H1 (cell line): Measurements from ENCODE around the gene SLC9A2. TPM values are rescaled to one million over a fixed set of nuclear protein-coding genes. Genes with fewer than 3 reads are reported as not detected.

ENCODE experiments used
- CTCF ChIA-PET: fragments of 300-600 bp; sonication (Branson Sonifier 250); formaldehyde crosslinking; loops from one replicate; lab custom pipeline; 2021; ENCODE audit not compliant: partially characterized antibody; lab: Charles Lee
- POLR2A ChIA-PET: fragments of 300-600 bp; sonication (Branson Sonifier 250); formaldehyde crosslinking; loops from one replicate; lab custom pipeline; 2021; ENCODE audit warnings: inconsistent platforms; ENCODE audit not compliant: partially characterized antibody; lab: Charles Lee
- DNase-seq, 2 experiments: peaks; one replicate each; pipeline versions ENCODE4 v3.0.0 to v3.0.0-alpha.2; 2010 to 2022; ENCODE audit warnings: low spot score in 2 of 2, low read depth in 1 of 2, mixed read lengths in 1 of 2
- FAIRE-seq: peaks from 2 replicates; lab custom pipeline; 2011; peaks lifted over from hg19 to GRCh38; lab: Jason Lieb, UNC
- H2AFZ ChIP-seq: 2 replicates; pipeline ENCODE4 v1.8.1; 2012; ENCODE audit warnings: low read length, inconsistent platforms
- H2AK5ac ChIP-seq: 2 replicates; pipeline ENCODE4 v1.6.1; 2013; ENCODE audit warnings: low read depth, low read length
- H2BK120ac ChIP-seq: replicated peaks from 2 replicates; pipeline ENCODE3; 2013; ENCODE audit warnings: low read depth, low read length, inconsistent platforms
- H2BK12ac ChIP-seq: 2 replicates; pipeline ENCODE4 v1.6.1; 2013; ENCODE audit warnings: low read depth, low read length
- H2BK15ac ChIP-seq: 2 replicates; pipeline ENCODE4 v1.6.1; 2013; ENCODE audit warnings: low read length
- H2BK20ac ChIP-seq: 2 replicates; pipeline ENCODE4 v1.6.1; 2013; ENCODE audit warnings: low read length
- H2BK5ac ChIP-seq: 2 replicates; pipeline ENCODE4 v1.6.1; 2013; ENCODE audit warnings: low read depth, low read length
- H3K14ac ChIP-seq: 2 replicates; pipeline ENCODE4 v1.6.1; 2013; ENCODE audit warnings: inconsistent platforms; ENCODE audit not compliant: insufficient read length
- H3K18ac ChIP-seq: 2 replicates; pipeline ENCODE4 v1.6.1; 2013; ENCODE audit warnings: low read length; ENCODE audit errors: extremely low read depth
- H3K23ac ChIP-seq: 2 replicates; pipeline ENCODE4 v1.6.1; 2013; ENCODE audit warnings: inconsistent platforms; ENCODE audit not compliant: insufficient read length
- H3K23me2 ChIP-seq: 2 replicates; pipeline ENCODE4 v1.6.1; 2013; ENCODE audit warnings: low read depth, low read length
- H3K27ac ChIP-seq: 2 replicates; pipeline ENCODE4 v1.6.1; 2011; ENCODE audit warnings: low read depth, low read length, inconsistent platforms
- H3K27me3 ChIP-seq, 4 experiments: replicated peaks in 1 of 4; 1 replicate in 1 of 4; 2 replicates in 3 of 4; pipeline versions ENCODE4 v1.6.1 to v1.8.1; 2011 to 2013; ENCODE audit warnings: low read length in 3 of 4, mild to moderate bottlenecking in 3 of 4, inconsistent platforms in 2 of 4, mixed read lengths in 2 of 4, moderate library complexity in 1 of 4; ENCODE audit not compliant: control insufficient read depth in 3 of 4, insufficient read depth in 3 of 4; ENCODE audit errors: extremely low read depth in 1 of 4
- H3K36me3 ChIP-seq, 4 experiments: 2 replicates each; pipeline versions ENCODE4 v1.6.1 to v1.8.1; 2011 to 2013; ENCODE audit warnings: mild to moderate bottlenecking in 4 of 4, low read length in 3 of 4, moderate library complexity in 2 of 4, control low read depth in 1 of 4, inconsistent platforms in 1 of 4; ENCODE audit not compliant: insufficient read depth in 4 of 4, control insufficient read depth in 2 of 4
- H3K4ac ChIP-seq: replicated peaks from 2 replicates; pipeline ENCODE3; 2013; ENCODE audit warnings: low read length, low read depth, mixed read lengths, inconsistent platforms; ENCODE audit not compliant: insufficient read length
- H3K4me1 ChIP-seq, 4 experiments: replicated peaks in 1 of 4; 1 replicate in 1 of 4; 2 replicates in 3 of 4; pipeline versions ENCODE4 v1.6.1 to v1.8.1; 2011 to 2013; ENCODE audit warnings: low read length in 3 of 4, inconsistent platforms in 2 of 4, mixed read lengths in 1 of 4; ENCODE audit not compliant: insufficient read depth in 4 of 4, control insufficient read depth in 3 of 4
- H3K4me2 ChIP-seq, 2 experiments: 2 replicates each; pipeline versions ENCODE4 v1.6.1 to v1.8.1; 2011 to 2013; ENCODE audit warnings: low read depth in 2 of 2, low read length in 2 of 2, control low read depth in 1 of 2, inconsistent platforms in 1 of 2, mild to moderate bottlenecking in 1 of 2; ENCODE audit not compliant: insufficient read depth in 1 of 2
- H3K4me3 ChIP-seq, 4 experiments: fragments of 200-600, 300-600 bp in 1 of 4; sonication (generic), shearing (Covaris generic), sonication (Bioruptor Twin) in 1 of 4; 2 replicates each; pipeline versions ENCODE4 v1.5.1 to v1.8.1; 2011 to 2016; ENCODE audit warnings: low read length in 4 of 4, low read depth in 3 of 4, control low read depth in 2 of 4, inconsistent platforms in 2 of 4, mild to moderate bottlenecking in 2 of 4, mixed read lengths in 1 of 4, moderate library complexity in 1 of 4; ENCODE audit not compliant: insufficient read depth in 2 of 4; ENCODE audit errors: extremely low read depth in 1 of 4
- H3K56ac ChIP-seq: replicated peaks from 2 replicates; pipeline ENCODE3; 2013; ENCODE audit warnings: low read depth, mild to moderate bottlenecking, mixed read lengths, low read length, inconsistent platforms; ENCODE audit not compliant: insufficient read length
- H3K79me1 ChIP-seq: 2 replicates; pipeline ENCODE4 v1.6.1; 2013; ENCODE audit warnings: low read depth, low read length, control low read depth
- H3K79me2 ChIP-seq, 2 experiments: 2 replicates each; pipeline versions ENCODE4 v1.6.1 to v1.8.1; 2012 to 2013; ENCODE audit warnings: low read length in 2 of 2, mild to moderate bottlenecking in 2 of 2, inconsistent platforms in 1 of 2; ENCODE audit not compliant: insufficient read depth in 2 of 2, control insufficient read depth in 1 of 2
- H3K9ac ChIP-seq, 4 experiments: replicated peaks in 1 of 4; 1 replicate in 1 of 4; 2 replicates in 3 of 4; pipeline versions ENCODE4 v1.6.1 to v1.8.1; 2011 to 2013; ENCODE audit warnings: low read depth in 3 of 4, low read length in 3 of 4, control low read depth in 2 of 4, mild to moderate bottlenecking in 2 of 4, moderate library complexity in 2 of 4, inconsistent platforms in 1 of 4; ENCODE audit errors: extremely low read depth in 1 of 4
- H3K9me3 ChIP-seq, 2 experiments: 2 replicates each; pipeline versions ENCODE4 v1.6.1 to v1.8.1; 2012 to 2013; ENCODE audit warnings: mild to moderate bottlenecking in 2 of 2, moderate library complexity in 2 of 2, control low read depth in 1 of 2, inconsistent platforms in 1 of 2, low read depth in 1 of 2, low read length in 1 of 2, mixed read lengths in 1 of 2; ENCODE audit not compliant: insufficient read depth in 2 of 2
- H4K20me1 ChIP-seq, 2 experiments: replicated peaks in 1 of 2; 2 replicates each; pipeline versions ENCODE3 to v1.8.1; 2011 to 2013; ENCODE audit warnings: inconsistent platforms in 2 of 2, low read length in 2 of 2, mild to moderate bottlenecking in 1 of 2; ENCODE audit not compliant: insufficient read depth in 2 of 2, control insufficient read depth in 1 of 2
- H4K5ac ChIP-seq: 2 replicates; pipeline ENCODE4 v1.6.1; 2013; ENCODE audit warnings: low read length, low read depth, mixed read lengths, inconsistent platforms; ENCODE audit not compliant: insufficient read length
- H4K8ac ChIP-seq: 2 replicates; pipeline ENCODE4 v1.8.0; 2013; ENCODE audit warnings: mild to moderate bottlenecking, moderate library complexity, low read length, inconsistent platforms; ENCODE audit not compliant: insufficient read depth; ENCODE audit errors: extremely low read depth
- H4K91ac ChIP-seq: replicated peaks from 2 replicates; pipeline ENCODE3; 2013; ENCODE audit warnings: low read length, mixed read lengths, inconsistent platforms; ENCODE audit not compliant: insufficient read length
- ATF3 ChIP-seq: IDR thresholded peaks from 2 replicates; pipeline ENCODE4 v1.6.1; 2011; ENCODE audit warnings: low read depth, mild to moderate bottlenecking, low read length; ENCODE audit not compliant: insufficient read depth
- CBX8 ChIP-seq: fragments of 300-800, 300-1000 bp; sonication (generic); IDR thresholded peaks from 2 replicates; pipeline ENCODE4 v1.7.1; 2016; ENCODE audit warnings: low read depth, low read length, borderline replicate concordance
- EP300 ChIP-seq, 2 experiments: IDR thresholded peaks; 1 replicate in 1 of 2; 2 replicates in 1 of 2; pipeline ENCODE4 v1.6.1; 2011 to 2012; ENCODE audit warnings: low read depth in 2 of 2, low read length in 2 of 2, mild to moderate bottlenecking in 2 of 2, borderline replicate concordance in 1 of 2, inconsistent platforms in 1 of 2, moderate library complexity in 1 of 2
- GTF2F1 ChIP-seq: IDR thresholded peaks from 2 replicates; pipeline ENCODE4 v1.6.1; 2012; ENCODE audit warnings: low read depth, low read length, improper control_type of control experiment, borderline replicate concordance
- JUN ChIP-seq: IDR thresholded peaks from 2 replicates; pipeline ENCODE4 v1.6.1; 2011; ENCODE audit warnings: low read depth, mild to moderate bottlenecking, improper control_type of control experiment, low read length
- KDM5A ChIP-seq: fragments of 200-600 bp; IDR thresholded peaks from 2 replicates; pipeline ENCODE4 v1.7.1; 2012; ENCODE audit warnings: mild to moderate bottlenecking, low read length, inconsistent platforms, mixed read lengths
- MAX ChIP-seq: IDR thresholded peaks from 2 replicates; pipeline ENCODE4 v1.6.1; 2012; ENCODE audit warnings: inconsistent platforms
- SIRT6 ChIP-seq: IDR thresholded peaks from one replicate; pipeline ENCODE4 v1.7.1; 2012; ENCODE audit warnings: low read length, inconsistent platforms
- SP1 ChIP-seq: IDR thresholded peaks from 2 replicates; pipeline ENCODE4 v1.6.1; 2011; ENCODE audit warnings: low read depth, low read length
- TAF1 ChIP-seq: IDR thresholded peaks from 2 replicates; pipeline ENCODE4 v1.6.1; 2011; ENCODE audit warnings: mild to moderate bottlenecking, low read depth, low read length
- TBP ChIP-seq: IDR thresholded peaks from 2 replicates; pipeline ENCODE4 v1.6.1; 2011; ENCODE audit warnings: low read depth, low read length, improper control_type of control experiment
- TEAD4 ChIP-seq: IDR thresholded peaks from 2 replicates; pipeline ENCODE4 v1.6.1; 2012; ENCODE audit warnings: low read depth, low read length, inconsistent platforms, mixed read lengths
- WGBS, 2 experiments: shearing (Covaris generic) in 1 of 2; methylation state at CpG; one replicate each; pipeline versions ENCODE4 v1.1.6 to v1.1.7; 2013 to 2015; ENCODE audit warnings: low lambda C conversion rate in 2 of 2, mixed read lengths in 2 of 2, inconsistent platforms in 1 of 2, low coverage in 1 of 2, missing lambda C conversion rate in 1 of 2; ENCODE audit not compliant: insufficient replicate concordance in 2 of 2, insufficient coverage in 1 of 2, insufficient read length in 1 of 2; ENCODE audit errors: extremely low coverage in 1 of 2, missing lambda C conversion rate in 1 of 2; 5-methylcytosine and 5-hydroxymethylcytosine counted together
- polyA plus RNA-seq, 7 experiments: library from polyadenylated mRNA; depleted of rRNA in 3 of 7; stranded (reverse) in 5 of 7; unstranded in 2 of 7; fragments of >200 nt in 5 of 7; fragments of 200-250 nt in 2 of 7; gene quantifications; 1 replicate in 5 of 7; 2 replicates in 1 of 7; 4 replicates in 1 of 7; pipeline versions ENCODE4 v1.2.1 to v1.2.3, GENCODE V29; 2011 to 2013; ENCODE audit warnings: missing spikeins in 2 of 7, mixed read lengths in 2 of 7
- total RNA-seq: library from RNA; stranded (reverse); fragmentation: NEBNext Ultra II Directional; extraction: Animal tissue kit (Norgen Biotek cat#: 25700); gene quantifications from 2 replicates; pipeline ENCODE4 v1.2.1, GENCODE V29; 2021

SLC9A2 gene
- total and polyA plus RNA-seq, 2 of the 8 experiments (the other 6 are each of a cell fraction or from before 2014, with no cell fraction given): 0.06 to 0.13 TPM

DNA sequence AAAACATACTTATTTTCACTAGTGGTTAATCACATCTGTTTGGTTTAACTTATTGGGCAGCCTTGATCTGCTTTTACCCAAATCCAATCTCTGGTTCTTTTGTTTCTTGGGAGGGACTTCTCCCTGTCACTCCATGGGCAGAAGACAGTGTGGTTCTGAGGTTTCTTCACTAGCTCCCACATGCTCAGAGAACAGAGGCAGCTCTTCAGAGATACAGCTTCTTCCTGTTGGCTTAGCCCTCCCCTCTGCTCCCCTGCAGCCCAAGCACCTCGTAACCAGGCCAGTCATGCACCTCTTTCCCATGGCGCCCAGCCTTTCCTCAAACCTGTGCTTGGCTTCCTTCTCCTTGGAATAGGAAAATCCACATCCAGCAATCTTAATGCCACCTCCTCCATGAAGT, 32.8 kb downstream of the SLC9A2 start:
- H3K27me3 ChIP-seq: peaks cover 0 to 2% (median 0%) of the 10 kb centered on the region in 4 experiments; a peak in 1 of 7 replicates
- H2BK5ac ChIP-seq: no peak overlapping the region
- FAIRE-seq (no peak), DNase-seq (no peak)
- no peak overlapping the region for H2BK15ac ChIP-seq
- no peak overlapping the region for H3K4me2 ChIP-seq
- H3K27ac ChIP-seq: no peak overlapping the region
- H3K4me1 ChIP-seq: no peaks in the 10 kb centered on the region
- no peak overlapping the region for H3K9ac ChIP-seq
- H3K4me3 ChIP-seq: no peak overlapping the region
- no peaks in the 10 kb centered on the region for H3K36me3 ChIP-seq
- H3K4ac ChIP-seq: no peak overlapping the region
- H3K14ac ChIP-seq: no peak overlapping the region
- H3K23me2 ChIP-seq: no peaks in the 10 kb centered on the region
- no peak overlapping the region for H2BK20ac ChIP-seq
- H2AFZ ChIP-seq: no peak overlapping the region
- H4K20me1 ChIP-seq: no peaks in the 10 kb centered on the region
- no peak overlapping the region for H2AK5ac ChIP-seq
- CTCF ChIA-PET: interaction anchor here (0.6 to 1.3 kb wide), 3 partner anchors 16 to 101 kb away, joined by 3 read pairs; no protein-coding TSS in a partner anchor
- WGBS, 2 experiments: 81% methylated on average over 2 of the region's 2 CpGs; no CpG with 5 or more reads in 1 of the 2 experiments
- H3K56ac ChIP-seq: no peak overlapping the region
- POLR2A ChIA-PET: no interaction called here
- no peak overlapping the region for H2BK120ac ChIP-seq
- no peaks in the 10 kb centered on the region for H3K79me1 ChIP-seq
- no peak overlapping the region for H4K91ac ChIP-seq
- no peak overlapping the region for H4K8ac ChIP-seq
- H4K5ac ChIP-seq: no peak overlapping the region
- no peak overlapping the region for H2BK12ac ChIP-seq
- no peaks in the 10 kb centered on the region for H3K79me2 ChIP-seq
- no peak overlapping the region for H3K23ac ChIP-seq
- no peak overlapping the region for H3K18ac ChIP-seq
- H3K9me3 ChIP-seq: no peaks in the 10 kb centered on the region
- TF ChIP-seq TBP (no peak), EP300 (IDR thresholded peaks at IDR 0.05; ENCODE audit: borderline replicate concordance in 1 of 2, low read depth in 2 of 2, low read length in 2 of 2) (no peak), TAF1 (no peak), ATF3 (no peak), SIRT6 (no peak), GTF2F1 (no peak), CBX8 (no peak), MAX (no peak), JUN (no peak), KDM5A (no peak), SP1 (no peak), TEAD4 (no peak)
